Fibroblast of skin of abdomen (primary cell): ENCODE measurements around the gene STX19.

Experiments
- DNase-seq: peaks from one replicate; pipeline ENCODE4 v3.0.0-alpha.2; 2013

STX19 gene

GRCh38 chr3:94026623-94027022, 1.8 kb downstream of the STX19 start:
- no peak for DNase-seq

GRCh38 chr3:94024385-94024784, 4.0 kb downstream of the STX19 start:
- DNase-seq: peak; percentile 38

GRCh38 chr3:94020293-94020692, 8.1 kb downstream of the STX19 start:
- no peak for DNase-seq

GRCh38 chr3:94019659-94020058, 8.7 kb downstream of the STX19 start:
- no peak for DNase-seq

- no peak for DNase-seq
These were observed 13.4 kb downstream of the STX19 start for GRCh38 chr3:94015025-94015424.

- DNase-seq: no peak
These were observed 16.2 kb downstream of the STX19 start for GRCh38 chr3:94012185-94012584.

GRCh38 chr3:94011233-94011711, 17.1 kb downstream of the STX19 start:
- DNase-seq: no peak

GRCh38 chr3:94009608-94010007, 18.8 kb downstream of the STX19 start:
- no peak for DNase-seq

GRCh38 chr3:94008253-94008652, 20.1 kb downstream of the STX19 start:
- no peak for DNase-seq

- DNase-seq: peak; percentile 68
These were observed 24.0 kb downstream of the STX19 start for GRCh38 chr3:94004301-94004910.

- no peak for DNase-seq
These were observed 26.4 kb downstream of the STX19 start for GRCh38 chr3:94001827-94002495.

- no peak for DNase-seq
These were observed 27.2 kb downstream of the STX19 start for GRCh38 chr3:94001191-94001590.

- no peak for DNase-seq
These were observed 34.3 kb downstream of the STX19 start for GRCh38 chr3:93994056-93994455.

GRCh38 chr3:93992207-93992606, 36.2 kb downstream of the STX19 start:
- no peak for DNase-seq

- no peak for DNase-seq
These were observed 36.8 kb downstream of the STX19 start for GRCh38 chr3:93991631-93992030.

- no peak for DNase-seq
These were observed 39.2 kb downstream of the STX19 start for GRCh38 chr3:93989241-93989640.

GRCh38 chr3:93988764-93989163, 39.6 kb downstream of the STX19 start:
- no peak for DNase-seq

- DNase-seq: peak; percentile 9
These were observed 40.1 kb downstream of the STX19 start for GRCh38 chr3:93988283-93988682.

GRCh38 chr3:93984618-93985017, 43.8 kb downstream of the STX19 start:
- no peak for DNase-seq

- DNase-seq: no peak
These were observed 45.0 kb downstream of the STX19 start for GRCh38 chr3:93983408-93983807.

GRCh38 chr3:93981649-93982048, 46.7 kb downstream of the STX19 start:
- no peak for DNase-seq

- peak; percentile 99 for DNase-seq
These were observed 48.3 kb downstream of the STX19 start, which contains the start of gene ARL13B for GRCh38 chr3:93979850-93980676. Gene ARL13B, plus strand, starts transcription at chr3:93980155. Its CDS starts 269 bp downstream, at chr3:93980424.
